ENCODE measurements around the gene STXBP1. TPM values are rescaled to one million over a fixed set of nuclear protein-coding genes. Genes with fewer than 3 reads are reported as not detected.
"Not testable (repeated sequence)": the region's sequence is repeated elsewhere in the genome, so short reads cannot be mapped to it uniquely, and the experiment has no call there.

The STXBP1 gene
- total RNA-seq, 4 donors from 2014 or later: 96.3 to 142 (median 105) TPM

DNA sequence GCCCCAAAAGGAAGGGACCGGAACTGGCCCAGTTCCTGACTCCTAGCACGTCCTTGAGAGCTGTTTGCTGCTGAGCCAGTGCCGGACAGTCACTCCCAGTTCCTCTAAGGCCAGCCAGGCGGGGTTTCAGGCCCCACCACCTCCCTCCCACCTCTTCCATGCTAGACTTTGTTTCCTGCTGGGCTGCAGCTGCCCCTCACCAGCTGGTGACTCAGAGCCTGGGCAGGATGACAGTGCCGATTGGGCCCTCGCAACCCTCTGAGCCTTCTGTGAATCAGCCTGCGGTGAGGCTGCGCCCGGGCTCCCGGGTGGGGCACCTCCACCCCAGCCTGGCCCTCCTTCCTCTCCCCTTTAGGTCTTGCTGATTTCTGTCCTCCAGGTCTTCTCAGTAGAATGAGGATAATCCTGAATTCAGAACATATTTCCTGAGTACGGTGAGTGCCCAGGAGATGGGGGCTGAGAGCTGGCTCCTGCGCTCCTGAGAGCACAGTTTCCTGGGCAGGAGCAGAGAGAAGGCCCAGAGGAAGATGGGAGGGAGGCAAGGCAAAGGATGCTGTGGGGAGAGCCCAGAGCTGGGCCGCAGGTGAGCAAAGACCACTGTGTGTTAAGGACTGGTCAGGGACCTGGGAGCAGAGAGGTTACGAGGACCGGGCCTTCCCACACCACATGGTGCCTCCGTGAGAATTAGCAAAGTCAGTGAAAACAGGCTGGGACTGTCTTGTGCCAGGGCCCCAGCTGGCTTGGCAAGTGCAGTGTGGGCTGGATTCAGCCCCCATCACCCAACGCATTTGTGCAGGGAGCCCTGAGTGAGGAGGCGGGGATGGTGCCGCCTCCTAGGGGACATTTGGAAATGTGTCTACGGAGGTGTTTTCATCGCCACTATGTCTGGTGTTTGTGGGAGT lies 32.9 kb upstream of the STXBP1 start:
- peak in 1 of 2 donors; percentile 19 for TF ChIP-seq POLR2A (IDR thresholded peaks at IDR 0.05)
- TF ChIP-seq, protein P1, sequence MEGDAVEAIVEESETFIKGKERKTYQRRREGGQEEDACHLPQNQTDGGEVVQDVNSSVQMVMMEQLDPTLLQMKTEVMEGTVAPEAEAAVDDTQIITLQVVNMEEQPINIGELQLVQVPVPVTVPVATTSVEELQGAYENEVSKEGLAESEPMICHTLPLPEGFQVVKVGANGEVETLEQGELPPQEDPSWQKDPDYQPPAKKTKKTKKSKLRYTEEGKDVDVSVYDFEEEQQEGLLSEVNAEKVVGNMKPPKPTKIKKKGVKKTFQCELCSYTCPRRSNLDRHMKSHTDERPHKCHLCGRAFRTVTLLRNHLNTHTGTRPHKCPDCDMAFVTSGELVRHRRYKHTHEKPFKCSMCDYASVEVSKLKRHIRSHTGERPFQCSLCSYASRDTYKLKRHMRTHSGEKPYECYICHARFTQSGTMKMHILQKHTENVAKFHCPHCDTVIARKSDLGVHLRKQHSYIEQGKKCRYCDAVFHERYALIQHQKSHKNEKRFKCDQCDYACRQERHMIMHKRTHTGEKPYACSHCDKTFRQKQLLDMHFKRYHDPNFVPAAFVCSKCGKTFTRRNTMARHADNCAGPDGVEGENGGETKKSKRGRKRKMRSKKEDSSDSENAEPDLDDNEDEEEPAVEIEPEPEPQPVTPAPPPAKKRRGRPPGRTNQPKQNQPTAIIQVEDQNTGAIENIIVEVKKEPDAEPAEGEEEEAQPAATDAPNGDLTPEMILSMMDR (IDR thresholded peaks at IDR 0.05): peak; percentile 13 to 51 (median 30)
- peak in 1 of 2 donors; percentile 85 for TF ChIP-seq EP300 (IDR thresholded peaks at IDR 0.05)
- Histone ChIP-seq H3K27me3 (no peaks in the 10 kb centered on the region), H3K4me3 (peak overlapping the region; percentile 2 to 37 (median 14)), H3K27ac (peak overlapping the region; percentile 67 to 97 (median 84)), H3K4me1 (peaks cover 3 to 42% (median 34%) of the 10 kb centered on the region in 4 donors), H3K36me3 (no peaks in the 10 kb centered on the region), H3K9me3 (no peaks in the 10 kb centered on the region)
- DNase-seq (ENCODE audit: low spot score in 2 of 2): peak; percentile 76
- WGBS, 2 donors: 11 to 17% methylated on average over 20 to 21 of the region's 21 CpGs

DNA sequence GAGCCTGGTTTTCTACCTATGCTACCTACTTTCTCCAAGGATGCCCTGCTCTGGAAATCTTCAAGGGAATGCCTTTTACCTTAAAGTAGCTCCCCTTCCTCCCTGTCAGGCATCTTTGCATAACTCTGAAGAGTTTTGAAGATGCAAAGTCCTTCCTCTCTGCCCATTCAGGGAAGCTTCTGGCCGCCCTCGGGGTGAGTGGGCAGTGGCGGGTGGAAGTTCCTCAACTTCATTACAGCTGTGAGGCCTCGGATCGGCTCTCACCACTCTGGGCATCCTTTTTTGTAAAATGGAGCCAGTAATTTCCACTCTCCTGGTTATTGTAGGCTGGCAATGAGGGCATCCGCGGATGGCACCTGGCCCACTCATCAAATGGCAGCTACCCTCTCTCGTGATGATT lies 31.7 kb upstream of the STXBP1 start:
- Histone ChIP-seq H3K4me3 (no peak overlapping the region), H3K27ac (peak overlapping the region in 2 of 4 donors; percentile 87 to 97)
- WGBS, 2 donors: 75 to 78% methylated on average over 8 of the region's 8 CpGs

DNA sequence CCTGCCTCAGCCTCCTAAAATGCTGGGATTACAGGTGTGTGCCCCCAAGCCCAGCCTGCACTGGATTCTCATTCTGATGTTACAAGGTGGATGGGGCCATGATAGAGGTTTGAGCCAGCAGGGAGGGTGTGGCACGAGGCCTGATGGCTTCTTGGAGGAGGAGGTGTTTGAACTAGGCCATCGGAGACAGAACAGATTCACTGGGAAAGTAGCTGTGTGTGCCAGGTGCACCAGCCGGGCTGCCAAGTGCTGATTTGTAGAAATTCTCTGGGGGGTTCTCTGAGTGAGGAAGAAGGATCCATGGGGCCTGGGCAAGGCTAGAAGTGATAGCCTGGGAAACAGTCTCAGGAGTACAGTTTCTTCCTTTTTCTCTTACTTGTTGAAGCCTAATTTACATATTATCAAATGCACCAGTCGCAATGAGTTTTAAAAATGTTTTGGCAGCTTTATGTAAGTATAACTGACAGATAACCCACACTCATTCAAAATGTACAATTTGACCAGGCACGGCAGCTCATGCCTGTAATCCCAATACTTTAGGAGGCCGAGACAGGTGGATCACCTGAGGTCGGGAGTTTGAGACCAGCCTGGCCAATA lies 31.1 kb upstream of the STXBP1 start:
- no peaks in the 10 kb centered on the region for H3K36me3 ChIP-seq
- no peaks in the 10 kb centered on the region for H3K9me3 ChIP-seq
- peak overlapping the region in 2 of 4 donors; percentile 4 to 22 for H3K27ac ChIP-seq
- DNase-seq (ENCODE audit: low spot score in 2 of 2): no peak
- H3K4me1 ChIP-seq: peaks cover 0 to 27% (median 22%) of the 10 kb centered on the region in 4 donors
- TF ChIP-seq EP300 (IDR thresholded peaks at IDR 0.05) (no peak), POLR2A (IDR thresholded peaks at IDR 0.05) (no peak)
- TF ChIP-seq, protein P1 (IDR thresholded peaks at IDR 0.05): no peak
- 73 to 86% methylated on average over 7 of the region's 7 CpGs for WGBS, 2 donors
- H3K27me3 ChIP-seq: no peaks in the 10 kb centered on the region
- no peak overlapping the region for H3K4me3 ChIP-seq

More for the DNA sequence above, 31.7 kb upstream of the STXBP1 start:
- Histone ChIP-seq H3K9me3 (no peaks in the 10 kb centered on the region), H3K4me1 (peaks cover 0 to 30% (median 23%) of the 10 kb centered on the region in 4 donors), H3K27me3 (no peaks in the 10 kb centered on the region), H3K36me3 (no peaks in the 10 kb centered on the region)
- TF ChIP-seq EP300 (IDR thresholded peaks at IDR 0.05): no peak
- TF ChIP-seq, protein P1 (IDR thresholded peaks at IDR 0.05): no peak
- no peak for TF ChIP-seq POLR2A (IDR thresholded peaks at IDR 0.05)
- DNase-seq (ENCODE audit: low spot score in 2 of 2): no peak

DNA sequence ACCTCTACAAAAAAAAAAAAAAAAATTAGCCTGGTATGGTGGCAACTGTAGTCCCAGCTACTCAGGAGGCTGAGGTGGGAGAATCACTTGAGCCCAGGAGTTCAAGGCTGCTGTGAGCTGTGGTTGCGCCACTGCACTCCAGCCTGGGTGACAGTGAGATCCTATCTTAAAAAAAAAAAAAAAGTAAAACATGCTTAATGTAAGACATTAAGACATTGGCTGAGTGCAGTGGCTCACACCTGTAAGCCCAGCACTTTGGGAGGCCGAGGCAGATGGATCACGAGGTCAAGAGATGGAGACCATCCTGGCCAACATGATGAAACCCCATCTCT lies 27.6 kb upstream of the STXBP1 start:
- not testable (repeated sequence) for H3K36me3 ChIP-seq; H3K27ac ChIP-seq; H3K9me3 ChIP-seq; H3K27me3 ChIP-seq; H3K4me3 ChIP-seq; DNase-seq (ENCODE audit: low spot score in 2 of 2)
- peaks cover 0 to 15% (median 8%) of the 10 kb centered on the region in 4 donors for H3K4me1 ChIP-seq
- 92 to 96% methylated on average over 3 of the region's 3 CpGs for WGBS, 2 donors

DNA sequence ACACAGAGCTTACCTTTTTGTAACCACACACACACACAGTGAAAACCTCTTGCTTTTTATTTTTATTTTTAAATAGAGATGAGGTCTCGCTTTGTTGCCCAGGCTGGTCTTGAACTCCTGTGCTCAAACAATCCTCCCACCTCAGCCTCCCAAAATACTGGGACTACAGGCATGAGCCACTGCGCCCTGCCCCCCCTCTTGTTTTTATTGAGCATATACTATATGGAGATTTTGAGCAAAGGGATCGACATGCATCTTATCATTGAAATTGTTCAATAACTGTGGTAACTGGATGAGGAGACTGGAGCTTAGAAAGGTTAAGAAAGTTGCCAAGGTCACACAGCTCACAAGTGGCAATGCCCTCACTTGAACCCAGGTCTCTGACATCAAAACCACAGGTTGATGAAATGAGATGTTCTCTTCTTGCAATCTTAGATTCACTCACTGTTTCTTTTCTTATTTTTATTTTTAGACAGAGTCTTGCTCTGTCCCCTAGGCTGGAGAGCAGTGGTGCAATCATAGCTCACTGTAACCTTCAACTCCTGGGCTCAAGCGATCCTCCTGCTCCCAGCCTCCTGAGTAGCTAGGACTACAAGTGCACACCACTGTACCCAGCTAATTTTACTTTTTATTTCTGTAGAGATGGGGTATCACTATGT lies 26.8 kb upstream of the STXBP1 start:
- Histone ChIP-seq H3K27ac (no peak overlapping the region), H3K27me3 (no peaks in the 10 kb centered on the region), H3K36me3 (no peaks in the 10 kb centered on the region), H3K4me1 (peaks cover 0 to 15% (median under 1%) of the 10 kb centered on the region in 4 donors), H3K9me3 (no peaks in the 10 kb centered on the region), H3K4me3 (no peak overlapping the region)
- no peak for TF ChIP-seq POLR2A (IDR thresholded peaks at IDR 0.05)
- TF ChIP-seq, protein P1 (IDR thresholded peaks at IDR 0.05): no peak
- no peak for TF ChIP-seq EP300 (IDR thresholded peaks at IDR 0.05)
- no peak for DNase-seq (ENCODE audit: low spot score in 2 of 2)
- WGBS, 2 donors: 97% methylated on average over 4 of the region's 4 CpGs

Data from tibial nerve (tissue), 4 donors.